ENCODE data around the gene EML6.

DNA sequence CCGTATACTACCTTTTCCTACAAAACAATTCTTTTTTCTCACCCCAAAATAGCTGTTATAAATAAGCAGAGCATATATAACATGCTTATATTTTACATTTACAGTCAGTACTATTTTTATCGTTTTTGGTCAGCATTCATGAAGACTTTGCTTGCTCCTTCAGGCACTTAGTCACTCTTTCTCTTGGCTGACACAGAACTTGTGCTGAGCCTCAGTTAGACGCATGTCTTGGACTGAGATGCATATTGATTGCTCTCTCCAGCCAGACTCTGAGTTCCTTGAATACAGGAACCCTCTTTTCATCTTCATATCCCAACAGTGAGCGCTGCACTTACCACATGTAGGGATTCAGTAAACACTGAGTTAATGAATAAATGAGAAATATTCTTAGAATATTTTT lies 168.4 kb downstream of the EML6 start:
- TF ChIP-seq, protein P1, sequence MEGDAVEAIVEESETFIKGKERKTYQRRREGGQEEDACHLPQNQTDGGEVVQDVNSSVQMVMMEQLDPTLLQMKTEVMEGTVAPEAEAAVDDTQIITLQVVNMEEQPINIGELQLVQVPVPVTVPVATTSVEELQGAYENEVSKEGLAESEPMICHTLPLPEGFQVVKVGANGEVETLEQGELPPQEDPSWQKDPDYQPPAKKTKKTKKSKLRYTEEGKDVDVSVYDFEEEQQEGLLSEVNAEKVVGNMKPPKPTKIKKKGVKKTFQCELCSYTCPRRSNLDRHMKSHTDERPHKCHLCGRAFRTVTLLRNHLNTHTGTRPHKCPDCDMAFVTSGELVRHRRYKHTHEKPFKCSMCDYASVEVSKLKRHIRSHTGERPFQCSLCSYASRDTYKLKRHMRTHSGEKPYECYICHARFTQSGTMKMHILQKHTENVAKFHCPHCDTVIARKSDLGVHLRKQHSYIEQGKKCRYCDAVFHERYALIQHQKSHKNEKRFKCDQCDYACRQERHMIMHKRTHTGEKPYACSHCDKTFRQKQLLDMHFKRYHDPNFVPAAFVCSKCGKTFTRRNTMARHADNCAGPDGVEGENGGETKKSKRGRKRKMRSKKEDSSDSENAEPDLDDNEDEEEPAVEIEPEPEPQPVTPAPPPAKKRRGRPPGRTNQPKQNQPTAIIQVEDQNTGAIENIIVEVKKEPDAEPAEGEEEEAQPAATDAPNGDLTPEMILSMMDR (IDR thresholded peaks at IDR 0.05): no peak
- TF ChIP-seq EP300 (IDR thresholded peaks at IDR 0.05): no peak

Data from upper lobe of left lung (tissue), 4 donors.